ENCODE data around the gene MAGI1.

The MAGI1 gene

DNA sequence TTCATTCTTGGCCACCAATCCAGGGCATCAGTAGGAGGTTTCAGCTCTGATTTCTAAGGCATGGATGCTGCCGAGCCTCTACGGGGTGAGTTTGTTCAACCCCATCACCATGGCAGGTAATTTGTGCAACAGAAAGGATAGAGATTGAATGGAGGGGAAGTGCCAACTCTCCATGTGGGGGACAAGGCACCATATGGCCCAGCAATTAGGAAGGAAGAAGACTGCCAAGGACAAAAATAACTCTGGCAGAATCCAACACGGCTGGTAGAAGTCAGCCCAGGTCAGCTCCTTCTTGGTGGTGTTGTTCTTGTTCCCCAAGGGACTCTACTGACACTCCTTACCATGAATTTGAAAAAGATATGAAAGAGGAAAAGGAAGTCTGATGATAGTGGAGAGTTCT lies 503.9 kb downstream of the MAGI1 start:
- H3K4me3 ChIP-seq (replicated peaks; ENCODE audit: insufficient read depth, low read length): no peak overlapping the region
- DNase-seq (ENCODE audit: low read depth in 1 of 2, low spot score in 1 of 2): no peak
- no peak for TF ChIP-seq SPI1 (IDR thresholded peaks at IDR 0.05; ENCODE audit: borderline replicate concordance, low read depth)
- no peak for TF ChIP-seq GABPA (IDR thresholded peaks at IDR 0.05; ENCODE audit: low read depth)
- no peak for TF ChIP-seq POLR2AphosphoS5 (IDR thresholded peaks at IDR 0.05; ENCODE audit: low read depth)
- no peak for TF ChIP-seq REST (IDR thresholded peaks at IDR 0.05; ENCODE audit: insufficient replicate concordance, low read depth)
- TF ChIP-seq, protein P1, sequence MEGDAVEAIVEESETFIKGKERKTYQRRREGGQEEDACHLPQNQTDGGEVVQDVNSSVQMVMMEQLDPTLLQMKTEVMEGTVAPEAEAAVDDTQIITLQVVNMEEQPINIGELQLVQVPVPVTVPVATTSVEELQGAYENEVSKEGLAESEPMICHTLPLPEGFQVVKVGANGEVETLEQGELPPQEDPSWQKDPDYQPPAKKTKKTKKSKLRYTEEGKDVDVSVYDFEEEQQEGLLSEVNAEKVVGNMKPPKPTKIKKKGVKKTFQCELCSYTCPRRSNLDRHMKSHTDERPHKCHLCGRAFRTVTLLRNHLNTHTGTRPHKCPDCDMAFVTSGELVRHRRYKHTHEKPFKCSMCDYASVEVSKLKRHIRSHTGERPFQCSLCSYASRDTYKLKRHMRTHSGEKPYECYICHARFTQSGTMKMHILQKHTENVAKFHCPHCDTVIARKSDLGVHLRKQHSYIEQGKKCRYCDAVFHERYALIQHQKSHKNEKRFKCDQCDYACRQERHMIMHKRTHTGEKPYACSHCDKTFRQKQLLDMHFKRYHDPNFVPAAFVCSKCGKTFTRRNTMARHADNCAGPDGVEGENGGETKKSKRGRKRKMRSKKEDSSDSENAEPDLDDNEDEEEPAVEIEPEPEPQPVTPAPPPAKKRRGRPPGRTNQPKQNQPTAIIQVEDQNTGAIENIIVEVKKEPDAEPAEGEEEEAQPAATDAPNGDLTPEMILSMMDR (IDR thresholded peaks at IDR 0.05; ENCODE audit: insufficient read depth, low read length): no peak
- no peaks in the 10 kb centered on the region for H3K27me3 ChIP-seq (ENCODE audit: insufficient read depth, poor library complexity, severe bottlenecking)
- no peak overlapping the region for H3K27ac ChIP-seq (replicated peaks)

DNA sequence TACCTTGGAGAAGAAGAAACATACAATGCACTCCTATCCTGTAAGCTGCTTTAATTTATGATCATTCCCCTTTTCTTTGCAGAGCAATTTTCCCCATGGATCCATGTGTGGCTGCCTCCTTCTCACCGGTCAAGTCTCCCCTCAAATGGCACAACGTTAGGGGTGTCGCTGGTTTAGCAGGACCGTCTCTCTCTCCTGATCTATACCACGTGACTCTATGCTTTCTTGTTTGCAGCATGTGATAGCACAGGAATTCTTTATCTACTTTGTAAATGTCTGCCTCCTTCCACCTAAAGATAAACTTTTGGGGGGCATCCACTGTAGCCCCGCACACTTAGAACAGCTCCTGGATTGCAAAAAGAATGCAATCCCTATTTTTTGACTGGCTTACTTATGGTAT lies 506.0 kb downstream of the MAGI1 start:
- Histone ChIP-seq H3K4me3 (replicated peaks; ENCODE audit: insufficient read depth, low read length) (no peak overlapping the region), H3K27ac (replicated peaks) (no peak overlapping the region), H3K27me3 (ENCODE audit: insufficient read depth, poor library complexity, severe bottlenecking) (no peaks in the 10 kb centered on the region)
- TF ChIP-seq, protein P1 (IDR thresholded peaks at IDR 0.05; ENCODE audit: insufficient read depth, low read length): no peak
- no peak for TF ChIP-seq GABPA (IDR thresholded peaks at IDR 0.05; ENCODE audit: low read depth)
- no peak for TF ChIP-seq POLR2AphosphoS5 (IDR thresholded peaks at IDR 0.05; ENCODE audit: low read depth)
- no peak for TF ChIP-seq SPI1 (IDR thresholded peaks at IDR 0.05; ENCODE audit: borderline replicate concordance, low read depth)
- TF ChIP-seq REST (IDR thresholded peaks at IDR 0.05; ENCODE audit: insufficient replicate concordance, low read depth): no peak
- DNase-seq (ENCODE audit: low read depth in 1 of 2, low spot score in 1 of 2): no peak

- no peak for TF ChIP-seq GABPA (IDR thresholded peaks at IDR 0.05; ENCODE audit: low read depth)
- TF ChIP-seq POLR2AphosphoS5 (IDR thresholded peaks at IDR 0.05; ENCODE audit: low read depth): no peak
- Histone ChIP-seq H3K27ac (replicated peaks) (no peak overlapping the region), H3K4me3 (replicated peaks; ENCODE audit: insufficient read depth, low read length) (no peak overlapping the region), H3K27me3 (ENCODE audit: insufficient read depth, poor library complexity, severe bottlenecking) (no peaks in the 10 kb centered on the region)
- no peak for DNase-seq (ENCODE audit: low read depth in 1 of 2, low spot score in 1 of 2)
Observed at GRCh38 chr3:65532215-65532614, 506.5 kb downstream of the MAGI1 start.

DNA sequence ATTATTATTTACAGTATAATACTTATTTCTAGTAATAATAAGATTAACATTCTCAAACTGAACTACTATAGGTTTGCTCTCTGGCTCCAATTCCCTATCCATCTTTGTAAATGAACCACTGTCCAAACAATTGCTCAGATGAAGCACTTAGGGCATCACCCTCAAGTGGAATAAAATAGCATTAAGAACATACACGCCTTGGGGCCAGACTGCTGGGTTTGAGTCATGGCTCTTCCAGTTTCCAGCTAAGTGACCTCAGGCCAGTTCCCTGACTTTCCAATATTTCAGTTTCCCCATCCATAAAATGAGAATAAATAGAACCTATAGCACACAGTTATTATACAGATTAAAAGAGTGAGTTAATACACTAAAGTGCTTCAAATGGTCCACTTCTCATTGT lies 507.2 kb downstream of the MAGI1 start:
- H3K27ac ChIP-seq (replicated peaks): no peak overlapping the region
- no peak for TF ChIP-seq SPI1 (IDR thresholded peaks at IDR 0.05; ENCODE audit: borderline replicate concordance, low read depth)
- TF ChIP-seq, protein P1 (IDR thresholded peaks at IDR 0.05; ENCODE audit: insufficient read depth, low read length): no peak
- no peak for TF ChIP-seq POLR2AphosphoS5 (IDR thresholded peaks at IDR 0.05; ENCODE audit: low read depth)
- TF ChIP-seq GABPA (IDR thresholded peaks at IDR 0.05; ENCODE audit: low read depth): no peak
- TF ChIP-seq REST (IDR thresholded peaks at IDR 0.05; ENCODE audit: insufficient replicate concordance, low read depth): no peak
- DNase-seq (ENCODE audit: low read depth in 1 of 2, low spot score in 1 of 2): no peak
- no peak overlapping the region for H3K4me3 ChIP-seq (replicated peaks; ENCODE audit: insufficient read depth, low read length)
- H3K27me3 ChIP-seq (ENCODE audit: insufficient read depth, poor library complexity, severe bottlenecking): no peaks in the 10 kb centered on the region

All from HL-60 (cell line).